ENCODE measurements around the gene OR2A42. TPM values are rescaled to one million over a fixed set of nuclear protein-coding genes. Genes with fewer than 3 reads are reported as not detected.
"Not testable (repeated sequence)": the region's sequence is repeated elsewhere in the genome, so short reads cannot be mapped to it uniquely, and the experiment has no call there.

The OR2A42 gene, protein sequence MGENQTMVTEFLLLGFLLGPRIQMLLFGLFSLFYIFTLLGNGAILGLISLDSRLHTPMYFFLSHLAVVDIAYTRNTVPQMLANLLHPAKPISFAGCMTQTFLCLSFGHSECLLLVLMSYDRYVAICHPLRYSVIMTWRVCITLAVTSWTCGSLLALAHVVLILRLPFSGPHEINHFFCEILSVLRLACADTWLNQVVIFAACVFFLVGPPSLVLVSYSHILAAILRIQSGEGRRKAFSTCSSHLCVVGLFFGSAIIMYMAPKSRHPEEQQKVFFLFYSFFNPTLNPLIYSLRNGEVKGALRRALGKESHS
- total RNA-seq: 1 to 10 TPM in 1 of 4 donors, under 1 TPM in 1, not detected in 2; 0.15 to 4.1 TPM

DNA sequence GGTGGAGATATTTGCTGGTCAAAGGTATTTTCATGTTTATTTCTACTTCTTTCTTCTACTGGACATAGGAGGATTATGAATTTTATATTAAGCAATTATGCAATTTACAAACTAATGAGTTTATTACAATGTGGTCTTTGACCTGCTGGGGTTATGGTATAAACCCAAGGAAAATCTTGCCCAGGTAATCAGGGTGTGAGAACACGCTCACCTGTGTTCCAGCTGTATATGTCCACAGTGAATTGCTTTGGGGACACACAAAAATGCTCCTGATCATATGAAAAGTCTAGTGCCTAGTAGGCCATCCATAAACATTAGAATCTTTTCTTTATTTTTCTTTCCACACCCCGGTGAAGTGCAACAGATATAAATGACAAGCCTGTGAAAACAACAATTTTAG, at the start of gene OR2A42:
OR2A42 (minus strand) TSS at position 241 of the 400 bp plus-strand sequence. CDS start 6,762 bp downstream, outside the sequence.
- H3K4me1 ChIP-seq; intact Hi-C loops (cut with DNase I; ENCODE audit: low total_unique reads); H3K27me3 ChIP-seq; H3K36me3 ChIP-seq; H3K9me3 ChIP-seq; H3K4me3 ChIP-seq; H3K27ac ChIP-seq; DNase-seq: not testable (repeated sequence)

DNA sequence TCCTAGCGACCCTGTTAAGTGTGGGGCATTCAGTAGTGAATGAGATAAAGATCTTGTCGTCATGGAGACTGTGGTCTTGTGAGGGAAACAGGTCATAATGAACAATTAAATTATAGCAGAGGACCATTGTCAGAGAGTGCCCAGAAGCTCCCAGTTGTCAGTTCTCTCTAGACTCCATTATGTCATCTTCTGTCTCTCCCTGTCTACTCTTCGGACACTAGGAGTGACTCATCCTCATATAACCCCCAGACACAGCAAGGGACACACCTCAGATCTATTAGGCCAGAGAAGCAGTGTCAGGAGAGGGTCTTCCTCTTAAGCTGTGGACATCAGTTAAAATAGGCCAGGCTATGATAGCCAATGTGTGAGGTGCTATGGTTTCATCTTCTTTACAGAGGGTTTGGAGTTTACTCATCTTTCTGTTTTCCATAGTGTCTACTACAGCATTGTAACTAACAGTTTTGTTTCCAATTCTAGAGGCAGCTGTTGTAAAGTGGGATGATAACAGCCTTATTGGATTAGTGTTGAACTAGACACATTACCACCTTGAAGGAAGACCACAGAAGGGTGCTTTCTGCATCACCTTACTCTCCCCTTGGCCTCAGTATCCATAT, 47.9 kb upstream of the OR2A42 start:
- H3K4me1 ChIP-seq; H3K4me3 ChIP-seq; intact Hi-C loops (cut with DNase I; ENCODE audit: low total_unique reads); H3K27ac ChIP-seq; H3K27me3 ChIP-seq; H3K9me3 ChIP-seq; H3K36me3 ChIP-seq; DNase-seq: not testable (repeated sequence)

DNA sequence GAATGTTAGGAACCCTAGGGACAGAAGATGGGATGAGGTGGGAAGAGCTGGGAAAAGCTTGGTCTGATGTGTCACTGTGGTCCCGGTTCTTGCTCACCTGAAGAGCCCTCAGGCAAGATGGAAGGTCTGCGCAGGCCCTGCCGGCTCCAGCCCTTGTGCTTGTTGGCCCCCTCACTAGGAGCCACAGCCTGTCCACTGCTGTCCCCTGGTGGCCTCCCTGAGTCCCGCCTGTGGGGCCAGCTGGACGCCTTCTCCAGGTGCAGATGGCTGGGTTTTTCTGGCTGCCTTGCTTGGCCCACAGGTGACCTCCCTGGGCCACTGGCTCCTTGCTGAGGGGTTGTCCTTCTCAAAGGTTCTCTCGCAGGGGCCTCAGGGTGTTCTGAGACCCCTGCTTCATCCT, 44.3 kb upstream of the OR2A42 start:
- H3K27me3 ChIP-seq; H3K4me3 ChIP-seq; H3K36me3 ChIP-seq; intact Hi-C loops (cut with DNase I; ENCODE audit: low total_unique reads); H3K27ac ChIP-seq; H3K9me3 ChIP-seq; DNase-seq; H3K4me1 ChIP-seq: not testable (repeated sequence)

DNA sequence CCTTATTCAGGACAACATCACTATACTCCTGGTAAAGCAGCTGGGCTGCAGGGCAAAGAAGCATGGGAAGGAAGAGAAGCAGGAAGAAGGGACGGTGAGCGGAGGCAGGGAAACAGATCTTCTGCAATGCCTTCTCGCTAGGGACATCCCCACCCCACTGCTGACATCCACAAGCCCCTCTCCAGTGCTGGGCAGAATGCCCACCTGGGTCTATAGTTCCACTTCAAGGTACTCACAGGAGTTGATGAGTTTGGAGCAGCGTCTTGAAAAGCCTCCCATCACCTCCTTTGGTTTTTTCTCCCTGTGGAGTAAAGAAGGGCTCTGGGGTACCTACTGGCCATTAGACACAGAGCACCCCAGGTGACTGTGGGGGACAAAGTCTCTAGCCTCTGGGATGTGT, 43.1 kb upstream of the OR2A42 start:
- H3K36me3 ChIP-seq; H3K4me3 ChIP-seq; H3K27ac ChIP-seq; H3K4me1 ChIP-seq; H3K9me3 ChIP-seq; intact Hi-C loops (cut with DNase I; ENCODE audit: low total_unique reads); H3K27me3 ChIP-seq: not testable (repeated sequence)
- DNase-seq: peak in 1 of 2 donors; percentile 7

DNA sequence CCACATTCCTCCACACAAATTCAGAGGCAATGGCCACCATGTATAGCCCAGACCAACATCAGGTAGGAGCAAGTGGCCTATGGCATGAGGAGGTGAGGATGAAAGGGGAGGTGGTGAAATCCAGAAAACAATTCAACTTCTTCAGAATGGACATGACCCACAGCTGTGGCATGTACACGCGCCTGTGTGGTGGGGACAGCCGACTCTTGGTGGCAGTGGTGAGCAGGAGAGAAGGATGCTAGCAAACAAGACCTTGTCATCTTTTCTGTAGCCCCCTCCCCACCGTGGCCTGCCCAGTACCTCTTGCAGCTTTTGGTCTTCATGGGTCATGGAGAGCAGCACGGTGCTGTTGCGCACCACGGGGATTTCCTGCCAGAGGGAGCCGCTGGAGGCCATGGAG, 42.6 kb upstream of the OR2A42 start:
- H3K9me3 ChIP-seq; intact Hi-C loops (cut with DNase I; ENCODE audit: low total_unique reads); H3K27ac ChIP-seq; H3K4me1 ChIP-seq; H3K36me3 ChIP-seq; H3K27me3 ChIP-seq; DNase-seq; H3K4me3 ChIP-seq: not testable (repeated sequence)

DNA sequence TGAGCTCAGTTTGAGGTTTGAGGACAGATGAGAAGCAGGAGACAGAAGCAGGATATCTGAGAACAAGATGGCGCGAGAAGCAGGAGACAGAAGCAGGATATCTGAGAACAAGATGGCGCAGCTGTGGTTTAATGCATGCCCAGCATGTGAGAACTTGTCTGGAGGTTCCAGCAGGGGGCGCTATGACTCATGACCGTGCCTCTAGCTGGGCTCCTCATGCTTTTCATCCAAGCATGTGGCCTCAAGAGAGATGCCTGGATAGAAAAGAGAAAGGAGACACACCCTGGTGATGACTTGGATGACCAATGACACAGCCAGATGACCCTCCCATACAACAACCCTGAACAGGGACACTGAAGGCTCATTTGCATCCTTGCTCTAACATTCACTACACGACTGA, 40.6 kb upstream of the OR2A42 start:
- H3K4me1 ChIP-seq; intact Hi-C loops (cut with DNase I; ENCODE audit: low total_unique reads); H3K36me3 ChIP-seq; H3K27me3 ChIP-seq; H3K9me3 ChIP-seq; H3K27ac ChIP-seq; H3K4me3 ChIP-seq; DNase-seq: not testable (repeated sequence)

DNA sequence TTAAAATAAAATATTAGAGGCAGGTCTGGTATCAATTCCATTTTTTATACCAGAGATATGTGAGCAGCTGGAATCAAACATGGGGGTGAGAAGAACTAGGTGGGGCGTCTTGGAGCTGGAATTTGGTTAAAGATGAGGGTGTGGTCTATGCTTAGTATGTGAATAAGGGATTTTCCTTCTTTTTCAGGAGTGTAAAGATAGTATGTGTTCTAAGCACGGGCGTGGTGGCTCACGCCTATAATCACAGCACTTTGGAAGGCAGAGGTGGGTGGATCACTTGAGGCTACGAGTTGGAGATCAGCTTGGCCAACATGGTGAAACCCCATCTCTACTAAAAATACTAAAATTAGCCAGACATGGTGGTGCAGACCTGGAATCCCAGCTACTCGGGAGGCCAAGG, 35.9 kb upstream of the OR2A42 start:
- H3K4me1 ChIP-seq; H3K4me3 ChIP-seq; H3K27ac ChIP-seq; H3K36me3 ChIP-seq; H3K9me3 ChIP-seq; H3K27me3 ChIP-seq; DNase-seq; intact Hi-C loops (cut with DNase I; ENCODE audit: low total_unique reads): not testable (repeated sequence)

DNA sequence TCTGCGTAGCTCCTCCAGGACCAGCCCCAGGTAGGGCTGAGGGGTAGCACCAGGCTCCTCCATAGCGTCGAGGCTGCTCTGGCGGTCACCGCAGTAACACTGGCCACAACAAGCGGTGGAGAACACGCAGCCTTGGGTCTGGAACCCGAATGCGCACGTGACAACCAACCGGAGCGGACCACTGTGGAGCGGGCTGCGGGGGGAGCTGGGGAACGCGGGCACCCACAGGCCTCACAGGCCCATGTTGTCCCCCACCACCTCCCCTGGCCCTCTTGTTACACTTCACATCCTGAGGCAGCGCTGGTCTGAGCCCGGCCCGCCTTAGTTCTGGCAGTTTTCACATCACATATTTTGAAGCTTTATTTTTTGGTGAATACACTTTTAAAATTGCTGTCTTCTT, 29.8 kb upstream of the OR2A42 start, which contains the start of gene CTAGE8:
CTAGE8 (minus strand) TSS at position 101 of the 400 bp plus-strand sequence; CDS start at position 63, 38 bp downstream.
- H3K4me3 ChIP-seq; intact Hi-C loops (cut with DNase I; ENCODE audit: low total_unique reads); H3K9me3 ChIP-seq; H3K36me3 ChIP-seq; H3K27me3 ChIP-seq; H3K27ac ChIP-seq; H3K4me1 ChIP-seq; DNase-seq: not testable (repeated sequence)

DNA sequence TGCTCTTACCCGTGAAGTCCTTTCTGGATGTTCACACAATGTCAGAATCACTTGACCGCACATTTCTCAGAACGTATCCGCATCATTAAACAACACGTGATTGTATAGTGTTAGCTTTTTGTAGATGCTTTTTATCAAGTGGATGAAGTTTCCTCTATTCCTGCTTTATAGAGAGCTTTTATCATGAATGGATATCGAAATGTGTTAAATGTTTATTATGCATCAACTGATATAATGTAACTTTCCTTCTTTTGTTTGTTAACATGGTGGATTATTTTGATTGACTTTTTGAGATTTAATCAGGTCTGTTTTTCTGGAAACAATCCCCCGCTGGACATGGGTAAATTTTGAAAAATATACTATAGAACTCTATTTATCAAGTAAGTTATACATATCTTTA, 25.3 kb upstream of the OR2A42 start, which contains the start of gene OR2A7:
OR2A7 (minus strand) TSS at position 101 of the 400 bp plus-strand sequence. CDS start 5,164 bp downstream, outside the sequence.
- H3K4me3 ChIP-seq; H3K27me3 ChIP-seq; H3K9me3 ChIP-seq; H3K4me1 ChIP-seq; DNase-seq; H3K36me3 ChIP-seq; H3K27ac ChIP-seq; intact Hi-C loops (cut with DNase I; ENCODE audit: low total_unique reads): not testable (repeated sequence)

DNA sequence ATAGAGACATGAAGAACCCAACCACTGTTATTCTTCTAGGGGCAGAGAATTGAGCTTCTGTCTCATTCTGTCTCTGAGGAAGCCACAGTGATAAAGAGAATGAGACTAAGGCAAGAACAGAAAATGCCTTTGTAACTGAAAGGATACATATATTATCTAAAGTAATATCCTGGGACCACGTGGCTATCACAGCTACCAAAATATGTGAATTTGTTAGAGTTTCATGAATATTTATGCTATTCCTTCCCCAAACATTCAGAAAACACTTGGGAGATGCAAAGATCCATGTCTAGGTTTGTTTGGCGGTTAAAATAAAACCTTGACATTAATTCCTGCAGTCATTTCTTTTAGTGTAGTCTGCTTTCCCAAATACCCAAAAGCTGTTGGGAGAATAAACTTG, 22.7 kb upstream of the OR2A42 start:
- H3K36me3 ChIP-seq; H3K9me3 ChIP-seq; intact Hi-C loops (cut with DNase I; ENCODE audit: low total_unique reads); H3K4me1 ChIP-seq; DNase-seq; H3K27me3 ChIP-seq; H3K4me3 ChIP-seq; H3K27ac ChIP-seq: not testable (repeated sequence)

DNA sequence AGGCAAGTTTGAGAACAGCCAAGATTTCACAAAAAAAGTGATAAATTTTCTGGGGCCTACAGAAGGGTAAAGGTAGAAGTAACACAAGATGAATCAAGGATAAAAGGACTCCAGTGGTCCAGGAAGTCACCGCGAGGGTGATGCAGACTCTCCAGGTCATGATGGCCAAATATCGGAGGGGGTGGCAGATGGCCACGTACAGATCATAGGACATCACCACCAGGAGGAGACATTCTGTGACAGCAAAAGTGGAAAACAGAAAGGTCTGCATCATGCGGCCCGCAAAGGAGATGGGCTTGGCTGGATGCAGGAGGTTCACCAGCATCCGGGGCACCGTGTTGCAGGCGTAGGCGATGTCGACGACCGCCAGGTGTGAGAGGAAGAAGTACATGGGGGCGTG, 19.7 kb upstream of the OR2A42 start:
- H3K4me3 ChIP-seq; H3K4me1 ChIP-seq; H3K36me3 ChIP-seq; DNase-seq; H3K9me3 ChIP-seq; H3K27ac ChIP-seq; intact Hi-C loops (cut with DNase I; ENCODE audit: low total_unique reads); H3K27me3 ChIP-seq: not testable (repeated sequence)

Measured in uterus (tissue), 4 donors.